Measurements from ENCODE around the gene NXPH3.

The NXPH3 gene

DNA sequence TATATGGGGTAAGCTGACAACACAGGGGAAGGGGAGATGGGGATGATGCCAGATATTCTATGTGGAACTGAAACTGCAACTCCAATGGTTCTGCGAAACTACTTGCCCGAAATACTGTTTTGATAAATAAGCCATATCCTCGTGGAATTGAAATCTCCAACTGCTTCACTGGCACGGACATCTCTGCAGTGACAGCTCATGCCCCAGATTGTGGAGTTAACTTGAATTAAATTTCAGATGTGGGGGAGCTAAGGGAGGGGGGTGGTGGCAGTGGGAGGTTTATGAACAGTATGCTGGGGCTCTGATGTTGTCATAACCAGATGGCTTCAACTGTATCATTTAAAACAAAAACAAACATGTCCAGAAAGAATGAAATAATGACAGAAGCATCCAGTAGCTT is 21.8 kb downstream of the NXPH3 start:
- Mint-ChIP-seq H3K4me1 (ENCODE audit: low read depth in 2 of 2) (no peaks in the 10 kb centered on the region), H3K27ac (no peak overlapping the region), H3K27me3 (no peaks in the 10 kb centered on the region), H3K4me3 (no peak overlapping the region), H3K9me3 (no peaks in the 10 kb centered on the region), H3K36me3 (ENCODE audit: insufficient read depth) (peaks cover 40% of the 10 kb centered on the region)
- DNase-seq (no peak), ATAC-seq (replicated peaks) (no peak)

DNA sequence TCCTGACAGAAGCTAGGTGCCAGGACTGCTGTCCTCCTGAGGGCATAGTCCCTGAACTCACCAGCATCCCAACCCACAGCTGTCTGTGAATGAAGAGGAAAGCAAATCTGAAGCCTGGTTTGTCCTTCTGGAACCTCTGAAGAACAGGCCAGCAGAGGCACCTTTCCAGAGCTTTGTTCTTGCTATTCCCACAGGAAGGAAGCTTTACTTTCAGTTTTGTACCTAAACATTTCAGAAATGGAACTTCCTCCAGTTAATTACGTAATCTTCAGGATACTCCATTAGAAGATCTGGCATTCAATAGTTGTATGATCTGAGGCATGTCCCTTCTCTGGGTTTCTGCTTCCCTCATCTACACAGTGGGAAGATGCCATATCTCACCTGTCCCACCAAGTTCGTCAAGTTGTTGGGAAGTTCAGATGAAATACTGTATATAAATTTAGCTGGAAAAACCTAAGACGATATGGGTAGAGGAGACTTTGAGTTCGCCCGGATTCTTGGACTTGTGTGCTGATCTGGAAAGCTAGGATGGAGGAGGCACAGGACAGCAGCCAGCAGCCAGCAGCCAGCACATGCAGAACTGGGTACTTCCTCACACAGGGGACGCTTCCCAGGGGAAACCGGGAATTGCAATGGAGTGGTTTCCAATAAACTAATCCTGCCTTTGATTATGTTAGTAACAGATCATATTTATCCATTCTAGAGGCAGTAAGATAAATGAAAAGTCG is 22.4 kb downstream of the NXPH3 start:
- H3K36me3 Mint-ChIP-seq (ENCODE audit: insufficient read depth) = peaks cover 44% of the 10 kb centered on the region
- DNase-seq (no peak), ATAC-seq (replicated peaks) (no peak)
- H3K27me3 Mint-ChIP-seq = no peaks in the 10 kb centered on the region
- H3K9me3 Mint-ChIP-seq = no peaks in the 10 kb centered on the region
- H3K27ac Mint-ChIP-seq = no peak overlapping the region
- no peaks in the 10 kb centered on the region for H3K4me1 Mint-ChIP-seq (ENCODE audit: low read depth in 2 of 2)
- H3K4me3 Mint-ChIP-seq = no peak overlapping the region

DNA sequence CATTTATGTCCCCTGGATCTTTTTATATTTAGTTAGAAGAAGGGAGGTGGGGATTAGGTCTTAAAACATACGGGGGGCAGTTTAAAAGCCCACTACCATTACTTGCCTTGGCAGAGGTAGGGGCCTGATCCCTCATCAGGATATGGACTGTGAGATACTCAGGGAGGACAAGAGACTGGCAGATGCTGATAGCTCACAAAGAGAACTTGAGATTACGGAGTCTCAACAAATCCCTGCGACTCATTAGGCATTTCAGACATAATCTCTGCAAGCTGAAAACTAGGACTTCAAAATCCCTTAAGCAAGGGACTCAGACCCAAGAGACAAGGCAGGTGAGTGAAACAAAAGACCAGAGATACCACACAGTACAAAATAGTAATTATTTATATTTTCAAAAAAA is 23.2 kb downstream of the NXPH3 start:
- H3K27me3 Mint-ChIP-seq = no peaks in the 10 kb centered on the region
- H3K27ac Mint-ChIP-seq = no peak overlapping the region

DNA sequence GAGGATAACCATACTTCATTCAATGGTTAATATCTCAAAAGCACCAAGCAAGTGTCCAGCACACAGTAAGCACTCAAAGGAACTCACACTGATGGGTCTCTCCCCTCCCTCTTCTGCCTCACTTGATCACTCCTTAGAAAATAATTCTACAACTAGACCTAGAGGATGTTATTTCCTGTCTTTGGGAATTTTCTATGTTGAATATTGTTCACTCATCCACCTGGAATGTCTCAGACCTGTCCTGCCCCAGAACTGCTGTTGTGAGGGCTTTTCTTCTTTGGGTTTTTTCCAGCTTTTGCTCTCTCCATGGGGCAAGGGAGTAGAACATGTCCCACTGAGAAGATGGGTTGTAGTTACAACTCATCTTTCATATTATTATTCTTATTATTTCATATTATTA is 25.3 kb downstream of the NXPH3 start:
- no peak overlapping the region for H3K4me3 Mint-ChIP-seq
- H3K4me1 Mint-ChIP-seq (ENCODE audit: low read depth in 2 of 2) = no peaks in the 10 kb centered on the region
- DNase-seq (no peak), ATAC-seq (replicated peaks) (no peak)
- no peak overlapping the region for H3K27ac Mint-ChIP-seq
- H3K27me3 Mint-ChIP-seq = no peaks in the 10 kb centered on the region
- H3K36me3 Mint-ChIP-seq (ENCODE audit: insufficient read depth) = peaks cover 66% of the 10 kb centered on the region
- H3K9me3 Mint-ChIP-seq = no peaks in the 10 kb centered on the region

More for the DNA sequence above, 23.2 kb downstream of the NXPH3 start:
- Mint-ChIP-seq H3K36me3 (ENCODE audit: insufficient read depth) (peaks cover 52% of the 10 kb centered on the region), H3K4me3 (no peak overlapping the region), H3K9me3 (no peaks in the 10 kb centered on the region), H3K4me1 (ENCODE audit: low read depth in 2 of 2) (no peaks in the 10 kb centered on the region)
- DNase-seq (no peak), ATAC-seq (replicated peaks) (no peak)

DNA sequence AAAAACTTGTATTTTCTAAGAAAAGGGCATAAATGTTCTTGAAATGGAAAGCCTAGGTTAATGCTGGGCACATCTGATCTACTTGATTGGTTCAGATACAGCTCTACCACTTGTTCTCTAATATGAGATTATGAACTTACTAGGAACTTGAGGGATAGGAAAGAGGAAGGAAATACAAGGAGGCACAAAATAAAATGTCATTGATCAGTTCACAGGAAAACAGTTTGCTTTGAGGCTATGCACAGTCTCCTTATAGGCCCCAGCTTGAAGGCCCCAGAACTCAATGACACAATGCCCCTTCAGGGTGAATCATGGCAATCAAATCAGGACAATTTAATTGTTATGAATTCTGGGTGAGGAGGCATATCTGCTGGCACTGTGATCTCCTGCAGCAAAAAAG is 27.1 kb downstream of the NXPH3 start:
- no peaks in the 10 kb centered on the region for H3K4me1 Mint-ChIP-seq (ENCODE audit: low read depth in 2 of 2)
- no peaks in the 10 kb centered on the region for H3K9me3 Mint-ChIP-seq
- DNase-seq = no peak
- H3K27me3 Mint-ChIP-seq = no peaks in the 10 kb centered on the region
- no peak overlapping the region for H3K4me3 Mint-ChIP-seq
- H3K36me3 Mint-ChIP-seq (ENCODE audit: insufficient read depth) = peaks cover 84% of the 10 kb centered on the region
- no peak for ATAC-seq (replicated peaks)
- H3K27ac Mint-ChIP-seq = peak overlapping the region in 1 of 2 donors; percentile 29

DNA sequence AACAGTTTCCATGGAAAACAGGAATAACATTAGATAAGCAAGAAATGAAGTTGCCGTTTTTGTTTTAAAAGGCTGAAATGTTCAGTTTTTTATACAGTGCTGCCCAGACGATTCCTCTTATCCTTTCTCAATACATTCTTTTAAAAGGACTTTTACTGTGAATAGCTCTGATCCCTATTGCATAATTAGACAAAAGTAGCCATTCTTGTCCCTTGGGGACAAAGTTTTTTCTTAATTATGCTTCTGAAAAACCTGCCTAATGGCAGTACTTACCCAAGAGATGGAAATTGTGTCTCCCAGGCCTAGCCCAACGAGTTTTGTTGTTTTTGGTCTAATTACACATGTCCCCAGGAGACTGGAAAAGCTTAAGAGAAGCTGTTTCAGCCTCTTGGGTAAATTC is 27.6 kb downstream of the NXPH3 start:
- Mint-ChIP-seq H3K27ac (peak overlapping the region in 1 of 2 donors; percentile 54), H3K4me3 (no peak overlapping the region), H3K36me3 (ENCODE audit: insufficient read depth) (peaks cover 83% of the 10 kb centered on the region), H3K27me3 (no peaks in the 10 kb centered on the region), H3K9me3 (no peaks in the 10 kb centered on the region), H3K4me1 (ENCODE audit: low read depth in 2 of 2) (no peaks in the 10 kb centered on the region)
- no peak for ATAC-seq (replicated peaks)
- DNase-seq = no peak

DNA sequence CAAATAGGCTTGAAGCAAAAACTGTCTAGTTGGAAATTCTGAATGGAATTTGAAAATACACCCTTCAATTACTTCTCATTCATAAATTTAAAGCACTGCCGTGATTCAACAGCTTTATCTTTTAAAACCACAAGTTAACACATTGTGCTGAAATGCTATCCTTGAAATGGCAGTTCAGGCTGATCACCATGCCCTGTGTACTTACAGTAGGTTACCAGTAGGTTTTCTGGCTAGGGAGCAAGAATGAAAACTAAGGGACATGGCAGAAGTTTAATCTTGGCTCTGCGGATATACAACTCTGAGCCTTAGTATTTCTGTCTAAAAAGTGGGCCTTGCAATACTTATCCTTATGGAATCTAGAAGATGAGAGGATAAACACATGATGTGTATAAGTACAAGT is 28.0 kb downstream of the NXPH3 start:
- Mint-ChIP-seq H3K27ac (peak overlapping the region in 1 of 2 donors; percentile 54), H3K9me3 (no peaks in the 10 kb centered on the region), H3K36me3 (ENCODE audit: insufficient read depth) (peaks cover 82% of the 10 kb centered on the region), H3K4me3 (no peak overlapping the region), H3K4me1 (ENCODE audit: low read depth in 2 of 2) (no peaks in the 10 kb centered on the region), H3K27me3 (no peaks in the 10 kb centered on the region)
- ATAC-seq (replicated peaks) (no peak), DNase-seq (no peak)

DNA sequence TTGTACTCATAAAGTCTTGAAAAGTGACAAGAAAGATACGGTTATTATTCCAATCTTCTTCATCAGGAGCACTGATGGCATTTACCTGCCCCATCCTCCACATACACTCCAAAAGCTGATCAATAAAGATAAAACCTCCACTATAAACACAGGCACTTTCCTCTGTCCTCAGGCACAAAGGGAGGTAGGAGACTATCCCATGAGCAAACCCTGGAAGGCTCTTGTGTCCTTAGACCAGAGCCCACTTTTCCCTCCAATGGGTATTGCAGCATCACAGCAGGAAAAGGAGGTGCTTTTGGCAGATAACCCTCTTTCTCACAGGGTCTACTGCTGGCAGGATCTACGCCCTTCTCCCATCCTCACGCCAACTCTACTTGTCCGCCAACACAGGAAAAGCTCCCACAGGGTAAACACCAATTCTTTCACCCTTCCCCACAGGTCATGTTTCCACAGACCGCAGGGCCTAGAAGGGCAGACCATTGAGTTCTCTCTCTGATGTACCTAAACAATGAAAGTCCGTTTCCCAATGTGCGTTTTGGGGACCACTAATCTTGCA is 28.7 kb downstream of the NXPH3 start:
- H3K36me3 Mint-ChIP-seq (ENCODE audit: insufficient read depth) = peaks cover 79% of the 10 kb centered on the region
- ATAC-seq (replicated peaks) = no peak
- H3K4me3 Mint-ChIP-seq = no peak overlapping the region

DNA sequence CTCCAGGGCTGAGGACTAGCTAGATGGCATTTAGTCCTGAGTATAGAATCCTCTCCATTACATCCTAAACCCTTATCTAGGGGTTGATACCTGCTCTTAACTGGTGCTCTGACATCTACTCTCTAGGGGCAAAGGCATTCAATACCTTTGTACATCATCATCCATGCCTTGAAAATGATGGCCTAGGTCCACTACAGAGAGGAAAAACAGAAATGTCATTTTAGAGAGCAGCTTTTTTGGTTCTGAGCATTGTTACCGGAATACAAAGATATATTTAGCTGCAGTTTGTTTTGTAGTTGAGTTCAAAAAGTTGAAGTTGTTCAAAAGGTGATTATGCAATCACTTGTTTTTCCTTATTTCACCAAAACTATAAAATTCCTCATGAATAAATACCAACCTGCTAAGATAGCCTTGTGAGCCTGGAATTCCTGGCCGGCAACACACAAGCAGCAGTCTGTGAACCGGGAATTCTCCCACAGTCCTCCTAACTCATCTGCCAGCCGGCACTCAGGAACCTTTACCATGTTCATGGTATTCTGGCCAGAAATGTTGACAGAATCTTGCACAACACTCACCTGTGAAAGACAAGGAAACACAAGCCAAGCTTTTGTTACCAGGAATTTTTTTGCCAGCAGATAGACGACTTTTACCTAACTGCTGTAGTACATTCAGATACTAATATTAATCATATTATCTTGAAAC is 35.4 kb downstream of the NXPH3 start:
- Mint-ChIP-seq H3K27me3 (no peaks in the 10 kb centered on the region), H3K9me3 (no peaks in the 10 kb centered on the region), H3K27ac (peak overlapping the region; percentile 7 to 59), H3K36me3 (ENCODE audit: insufficient read depth) (peaks cover 61% of the 10 kb centered on the region), H3K4me3 (no peak overlapping the region), H3K4me1 (ENCODE audit: low read depth in 2 of 2) (no peaks in the 10 kb centered on the region)
- ATAC-seq (replicated peaks) = no peak
- DNase-seq = no peak

More for the DNA sequence above, 28.7 kb downstream of the NXPH3 start:
- no peaks in the 10 kb centered on the region for H3K9me3 Mint-ChIP-seq
- H3K4me1 Mint-ChIP-seq (ENCODE audit: low read depth in 2 of 2) = no peaks in the 10 kb centered on the region
- no peak overlapping the region for H3K27ac Mint-ChIP-seq
- no peak for DNase-seq
- H3K27me3 Mint-ChIP-seq = no peaks in the 10 kb centered on the region

DNA sequence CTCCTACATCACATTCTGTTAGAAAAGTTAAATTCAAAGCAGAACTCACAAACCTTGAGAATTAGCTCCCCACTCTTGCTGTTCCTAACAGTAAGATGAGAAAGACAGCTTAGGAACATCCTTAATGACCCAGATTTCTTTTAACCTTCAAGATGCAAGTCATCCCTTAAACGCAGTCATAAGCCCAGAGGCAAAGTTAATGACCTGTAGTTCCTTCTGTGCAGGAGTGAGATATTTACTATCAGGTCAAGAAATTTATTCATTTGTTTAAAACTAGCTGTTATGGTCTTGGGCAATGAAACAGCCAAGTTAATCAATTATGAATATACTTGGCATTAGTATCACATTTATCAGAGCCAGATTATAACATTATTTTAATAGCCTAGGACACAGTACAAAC is 37.1 kb downstream of the NXPH3 start:
- H3K27me3 Mint-ChIP-seq = no peaks in the 10 kb centered on the region
- no peaks in the 10 kb centered on the region for H3K9me3 Mint-ChIP-seq
- DNase-seq = no peak
- no peak overlapping the region for H3K27ac Mint-ChIP-seq
- no peak overlapping the region for H3K4me3 Mint-ChIP-seq
- ATAC-seq (replicated peaks) = no peak
- peaks cover 61% of the 10 kb centered on the region for H3K36me3 Mint-ChIP-seq (ENCODE audit: insufficient read depth)
- H3K4me1 Mint-ChIP-seq (ENCODE audit: low read depth in 2 of 2) = peaks cover 3% of the 10 kb centered on the region in 2 donors

DNA sequence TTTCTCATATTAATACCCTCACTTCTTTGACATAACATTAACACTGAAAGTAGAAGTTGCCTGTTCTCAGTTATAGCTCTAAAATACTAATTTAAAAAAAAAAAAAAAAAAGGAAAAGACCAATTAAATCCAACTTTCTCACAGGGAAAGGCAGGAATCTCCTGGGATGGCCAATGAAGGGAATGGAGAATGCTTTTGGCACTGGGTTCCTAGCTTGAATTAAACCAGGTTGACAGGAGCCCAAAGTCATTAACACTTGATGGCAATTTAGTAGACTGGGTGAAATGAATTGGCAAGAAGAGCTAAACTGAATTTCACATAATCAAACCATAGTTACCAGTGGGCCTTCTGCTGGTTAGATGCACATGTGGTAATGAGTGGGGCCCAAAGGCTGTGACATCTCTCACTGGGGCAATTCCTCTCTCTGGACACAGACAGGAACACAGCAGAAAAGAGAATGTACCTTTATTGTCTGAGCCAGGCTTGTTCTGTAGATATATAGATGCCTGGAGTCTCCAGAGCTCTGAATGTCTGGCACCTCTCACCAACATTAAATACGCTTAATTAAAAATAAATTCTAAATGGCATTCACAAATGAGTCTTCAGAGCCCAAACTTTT is 37.6 kb downstream of the NXPH3 start:
- peaks cover 61% of the 10 kb centered on the region for H3K36me3 Mint-ChIP-seq (ENCODE audit: insufficient read depth)
- H3K27ac Mint-ChIP-seq = no peak overlapping the region

DNA sequence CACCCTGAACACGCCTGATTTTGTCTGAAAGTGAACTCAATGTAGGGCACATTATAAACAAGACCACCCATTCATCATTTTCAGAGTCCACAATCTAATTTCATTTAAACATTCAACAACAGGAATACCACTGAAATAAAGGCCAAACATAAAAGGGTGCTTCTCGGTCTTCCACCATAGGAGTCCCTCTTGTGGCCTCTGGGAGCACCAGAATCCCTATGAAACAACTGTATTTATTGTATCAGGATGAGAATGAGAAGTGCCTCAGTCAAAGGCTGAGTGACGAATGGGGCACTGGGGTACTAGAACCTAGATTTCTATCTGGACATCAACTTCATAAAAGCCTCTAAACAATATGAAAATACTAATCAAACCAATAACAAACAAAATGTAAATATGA is 40.4 kb downstream of the NXPH3 start:
- Mint-ChIP-seq H3K9me3 (no peaks in the 10 kb centered on the region), H3K27me3 (no peaks in the 10 kb centered on the region), H3K4me3 (no peak overlapping the region), H3K4me1 (ENCODE audit: low read depth in 2 of 2) (peaks cover 3% of the 10 kb centered on the region in 2 donors), H3K36me3 (ENCODE audit: insufficient read depth) (peaks cover 71% of the 10 kb centered on the region), H3K27ac (peak overlapping the region in 1 of 2 donors; percentile 23)
- no peak for ATAC-seq (replicated peaks)
- DNase-seq = no peak

More for the DNA sequence above, 37.6 kb downstream of the NXPH3 start:
- Mint-ChIP-seq H3K27me3 (no peaks in the 10 kb centered on the region), H3K9me3 (no peaks in the 10 kb centered on the region), H3K4me1 (ENCODE audit: low read depth in 2 of 2) (peaks cover 3% of the 10 kb centered on the region in 2 donors), H3K4me3 (no peak overlapping the region)
- DNase-seq (no peak), ATAC-seq (replicated peaks) (no peak)

DNA sequence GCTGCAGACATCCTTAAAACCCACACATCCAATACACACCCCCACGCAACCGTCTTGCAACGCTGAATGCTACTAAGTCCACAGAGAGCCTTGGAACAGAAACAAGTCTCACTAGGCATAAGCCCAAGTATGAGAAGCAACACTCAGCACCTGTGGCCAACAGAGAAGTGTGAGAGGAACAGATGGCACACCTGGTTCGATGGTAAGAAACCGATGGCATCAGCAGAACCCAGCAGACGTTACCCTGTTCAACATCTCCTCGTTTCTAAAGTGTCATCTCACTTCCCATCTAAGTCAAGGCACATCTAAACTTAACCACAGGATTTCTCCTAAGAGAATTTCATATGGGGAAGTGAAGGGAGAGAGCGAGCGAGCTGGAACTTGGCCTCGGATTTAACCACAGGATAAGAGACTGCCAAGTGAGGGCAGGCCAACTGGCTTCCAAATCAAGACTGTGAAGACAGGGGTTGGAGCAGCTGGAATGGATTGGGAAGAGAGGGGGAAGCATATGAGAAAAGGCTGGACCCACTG is 41.0 kb downstream of the NXPH3 start:
- peak overlapping the region in 1 of 2 donors; percentile 79 for H3K27ac Mint-ChIP-seq
- peaks cover 3% of the 10 kb centered on the region in 2 donors for H3K4me1 Mint-ChIP-seq (ENCODE audit: low read depth in 2 of 2)
- H3K4me3 Mint-ChIP-seq = no peak overlapping the region
- DNase-seq (no peak), ATAC-seq (replicated peaks) (no peak)
- H3K27me3 Mint-ChIP-seq = no peaks in the 10 kb centered on the region
- peaks cover 71% of the 10 kb centered on the region for H3K36me3 Mint-ChIP-seq (ENCODE audit: insufficient read depth)
- H3K9me3 Mint-ChIP-seq = no peaks in the 10 kb centered on the region

Data from effector memory CD8-positive, alpha-beta T cell (primary cell).